ENCODE data around the gene MIR17HG.
A peak's percentile ranks its signal among the peaks of the same experiment; 100 is the strongest.

GRCh38 chr13:91381371-91381770 lies 33.9 kb downstream of the MIR17HG start:
- no peak for TF ChIP-seq EZH2 (IDR thresholded peaks at IDR 0.05; ENCODE audit: low read length, missing control alignments)
- TF ChIP-seq, protein P1, sequence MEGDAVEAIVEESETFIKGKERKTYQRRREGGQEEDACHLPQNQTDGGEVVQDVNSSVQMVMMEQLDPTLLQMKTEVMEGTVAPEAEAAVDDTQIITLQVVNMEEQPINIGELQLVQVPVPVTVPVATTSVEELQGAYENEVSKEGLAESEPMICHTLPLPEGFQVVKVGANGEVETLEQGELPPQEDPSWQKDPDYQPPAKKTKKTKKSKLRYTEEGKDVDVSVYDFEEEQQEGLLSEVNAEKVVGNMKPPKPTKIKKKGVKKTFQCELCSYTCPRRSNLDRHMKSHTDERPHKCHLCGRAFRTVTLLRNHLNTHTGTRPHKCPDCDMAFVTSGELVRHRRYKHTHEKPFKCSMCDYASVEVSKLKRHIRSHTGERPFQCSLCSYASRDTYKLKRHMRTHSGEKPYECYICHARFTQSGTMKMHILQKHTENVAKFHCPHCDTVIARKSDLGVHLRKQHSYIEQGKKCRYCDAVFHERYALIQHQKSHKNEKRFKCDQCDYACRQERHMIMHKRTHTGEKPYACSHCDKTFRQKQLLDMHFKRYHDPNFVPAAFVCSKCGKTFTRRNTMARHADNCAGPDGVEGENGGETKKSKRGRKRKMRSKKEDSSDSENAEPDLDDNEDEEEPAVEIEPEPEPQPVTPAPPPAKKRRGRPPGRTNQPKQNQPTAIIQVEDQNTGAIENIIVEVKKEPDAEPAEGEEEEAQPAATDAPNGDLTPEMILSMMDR (conservative IDR thresholded peaks at IDR 0.05 in 1 of 2, IDR thresholded peaks at IDR 0.05 in 1 of 2; ENCODE audit: low read depth in 1 of 2, low read length in 2 of 2) = peak; percentile 4 to 56

All from fibroblast of lung (primary cell).